ENCODE results near the gene TMEM42. TPM values are rescaled to one million over a fixed set of nuclear protein-coding genes. Genes with fewer than 3 reads are reported as not detected.
A peak's percentile ranks its signal among the peaks of the same experiment; 100 is the strongest.

The TMEM42 gene
- total RNA-seq, 1 experiment from 2014 or later = 11.8 TPM

GRCh38 chr3:44899683-44900367, 38.1 kb downstream of the TMEM42 start:
- Histone ChIP-seq H2BK12ac (ENCODE audit: insufficient read length, low read depth, low read length) (no peak overlapping the region), H3T11ph (ENCODE audit: low read length) (no peak overlapping the region), H3K4ac (ENCODE audit: low read depth, low read length) (no peak overlapping the region), H3K79me1 (ENCODE audit: insufficient read depth, low read depth, low read length, poor library complexity, severe bottlenecking) (no peaks in the 10 kb centered on the region), H2AFZ (ENCODE audit: low read length) (no peak overlapping the region), H3K27me3 (ENCODE audit: insufficient read depth, low read length) (no peaks in the 10 kb centered on the region), H2BK15ac (ENCODE audit: low read depth, low read length) (no peak overlapping the region), H3K23ac (ENCODE audit: insufficient read length, low read depth, low read length) (no peak overlapping the region), H3K23me2 (ENCODE audit: insufficient read length, low read depth, low read length, poor library complexity, severe bottlenecking) (no peaks in the 10 kb centered on the region), H4K5ac (ENCODE audit: insufficient read length, low read depth, low read length) (no peak overlapping the region), H3K27ac (ENCODE audit: insufficient read length, low read depth, low read length) (no peak overlapping the region), H3K14ac (ENCODE audit: insufficient read depth, low read length) (no peak overlapping the region), H2AK5ac (ENCODE audit: insufficient read length, low read length) (no peak overlapping the region), H3K56ac (ENCODE audit: insufficient read length, low read depth, low read length) (no peak overlapping the region), H3K4me1 (ENCODE audit: insufficient read depth, low read length) (no peaks in the 10 kb centered on the region), H3K79me2 (ENCODE audit: insufficient read depth, low read length) (no peaks in the 10 kb centered on the region), H2BK120ac (ENCODE audit: low read depth, low read length, poor library complexity, severe bottlenecking) (no peak overlapping the region), H3K4me2 (ENCODE audit: insufficient read depth, insufficient read length, low read length) (no peak overlapping the region), H3K18ac (ENCODE audit: insufficient read length, low read depth, low read length) (no peak overlapping the region), H4K20me1 (ENCODE audit: control insufficient read depth, insufficient read depth, insufficient read length) (no peaks in the 10 kb centered on the region), H3K9ac (ENCODE audit: extremely low read depth, insufficient read length, low read length) (no peak overlapping the region), H2BK20ac (ENCODE audit: low read depth, low read length, poor library complexity, severe bottlenecking) (no peak overlapping the region), H4K91ac (ENCODE audit: insufficient read length, low read depth, low read length) (no peak overlapping the region), H4K8ac (replicated peaks; ENCODE audit: insufficient read length, low read depth, low read length) (no peak overlapping the region), H2BK5ac (ENCODE audit: insufficient read length, low read length) (no peak overlapping the region), H3K9me3 (ENCODE audit: control insufficient read depth, low read depth, low read length) (no peaks in the 10 kb centered on the region)
- no peaks in the 10 kb centered on the region for H3K36me3 Mint-ChIP-seq (ENCODE audit: insufficient read depth in 1 of 3, low read depth in 3 of 3)
- H3K9me3 Mint-ChIP-seq = no peaks in the 10 kb centered on the region
- TF ChIP-seq CTCF (conservative IDR thresholded peaks at IDR 0.05) = no peak
- no peak overlapping the region for H3K4me3 Mint-ChIP-seq
- no peaks in the 10 kb centered on the region; the same call in 1 of the 2 replicates for H3K27me3 Mint-ChIP-seq (ENCODE audit: low read depth)
- no peak for DNase-seq
- H3K4me1 Mint-ChIP-seq = peaks cover 20 to 21% of the 10 kb centered on the region in 2 experiments
- whole genome bisulfite sequencing (ENCODE audit: extremely low coverage, insufficient read length, low lambda C conversion rate) = no CpG with 5 or more reads among the region's 13 CpGs
- H3K27ac Mint-ChIP-seq = peak overlapping the region in 1 of 3 experiments; percentile 28; a peak in 1 of 7 replicates
